ENCODE results near the gene ZYG11A.

ZYG11A gene

DNA sequence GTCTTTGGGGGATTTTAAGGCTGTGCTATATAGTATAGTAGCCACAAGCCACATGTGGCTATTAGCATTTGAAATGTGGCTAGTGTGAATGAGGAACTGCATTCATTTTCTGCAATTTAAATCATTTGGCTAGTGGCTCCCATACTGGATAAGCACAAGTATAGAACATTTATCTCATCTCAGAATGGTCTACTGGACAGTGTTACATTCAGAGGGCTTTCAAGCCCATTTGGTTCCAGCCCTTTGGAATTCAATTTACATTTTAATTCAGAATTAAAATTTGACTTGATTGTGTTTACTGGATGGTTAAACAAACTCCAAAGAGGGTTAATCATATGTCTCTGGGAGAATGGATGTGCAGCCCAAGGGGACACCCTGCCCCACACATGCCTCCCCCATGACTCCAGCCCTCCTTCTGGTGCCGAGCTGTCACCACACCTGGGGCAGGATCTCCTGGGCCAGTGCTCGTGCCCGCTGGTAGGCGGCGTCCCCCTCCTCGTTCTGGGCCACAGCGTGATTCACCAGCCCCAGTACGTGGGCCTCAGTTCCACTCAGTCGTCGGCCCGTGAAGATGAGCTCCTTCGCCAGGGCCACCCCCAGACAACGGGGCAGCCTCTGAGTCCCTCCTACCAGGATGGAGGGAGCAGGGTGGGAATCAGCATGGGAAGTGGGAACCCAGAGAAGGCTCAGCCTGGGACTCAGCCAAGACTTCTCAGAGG is 61.8 kb downstream of the ZYG11A start:
- no peak overlapping the region for H2AFZ ChIP-seq (ENCODE audit: low read depth)
- no peak overlapping the region for H3K4me2 ChIP-seq

DNA sequence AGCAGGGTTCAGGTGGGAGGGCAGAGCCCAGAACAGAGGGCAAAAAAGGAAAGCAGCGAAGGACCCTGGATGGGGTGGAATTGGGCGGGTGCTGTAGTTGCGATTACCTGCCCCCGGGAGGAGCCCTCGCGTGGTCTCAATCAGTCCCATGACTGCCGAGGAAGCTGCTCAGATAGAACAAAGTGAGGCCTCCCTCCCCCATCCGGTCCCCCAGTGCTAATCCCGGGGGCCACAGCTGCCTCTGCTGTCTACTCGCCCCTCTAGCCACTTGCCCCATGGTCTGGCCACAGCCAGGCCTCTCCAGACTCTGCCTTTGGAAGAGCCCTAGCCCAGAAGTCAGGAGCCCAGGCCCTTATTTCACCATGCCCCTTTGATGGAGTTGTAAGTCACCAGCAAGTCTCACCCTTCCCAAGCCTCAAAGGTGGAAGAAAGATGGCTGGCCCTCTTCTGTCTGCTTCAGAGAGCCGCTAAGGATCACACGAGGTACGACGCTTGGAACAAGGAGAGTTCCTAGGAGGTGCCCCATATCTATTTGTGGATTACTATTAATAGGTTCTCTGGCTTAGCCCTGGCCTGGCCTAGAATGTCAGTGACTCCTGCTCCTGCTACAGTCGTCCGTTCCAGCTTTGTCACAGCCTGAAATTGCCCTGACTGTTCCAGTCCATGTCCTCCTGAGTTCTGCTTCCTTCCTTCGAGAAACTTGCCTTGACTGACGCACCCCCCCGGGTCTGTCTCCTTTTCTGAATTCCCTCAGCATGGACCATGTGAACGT is 62.6 kb downstream of the ZYG11A start:
- H3K27me3 ChIP-seq (ENCODE audit: insufficient read depth, low read depth) = no peaks in the 10 kb centered on the region
- no peaks in the 10 kb centered on the region for H3K36me3 ChIP-seq (ENCODE audit: insufficient read depth)
- H4K20me1 ChIP-seq (ENCODE audit: insufficient read depth) = no peaks in the 10 kb centered on the region
- no peak overlapping the region for H3K9ac ChIP-seq
- H3K4me3 ChIP-seq (IDR thresholded peaks at IDR 0.05; ENCODE audit: insufficient read depth, low read depth, low read length) = no peak overlapping the region
- no peak overlapping the region for H2AFZ ChIP-seq (ENCODE audit: low read depth)
- TF ChIP-seq, protein P1, sequence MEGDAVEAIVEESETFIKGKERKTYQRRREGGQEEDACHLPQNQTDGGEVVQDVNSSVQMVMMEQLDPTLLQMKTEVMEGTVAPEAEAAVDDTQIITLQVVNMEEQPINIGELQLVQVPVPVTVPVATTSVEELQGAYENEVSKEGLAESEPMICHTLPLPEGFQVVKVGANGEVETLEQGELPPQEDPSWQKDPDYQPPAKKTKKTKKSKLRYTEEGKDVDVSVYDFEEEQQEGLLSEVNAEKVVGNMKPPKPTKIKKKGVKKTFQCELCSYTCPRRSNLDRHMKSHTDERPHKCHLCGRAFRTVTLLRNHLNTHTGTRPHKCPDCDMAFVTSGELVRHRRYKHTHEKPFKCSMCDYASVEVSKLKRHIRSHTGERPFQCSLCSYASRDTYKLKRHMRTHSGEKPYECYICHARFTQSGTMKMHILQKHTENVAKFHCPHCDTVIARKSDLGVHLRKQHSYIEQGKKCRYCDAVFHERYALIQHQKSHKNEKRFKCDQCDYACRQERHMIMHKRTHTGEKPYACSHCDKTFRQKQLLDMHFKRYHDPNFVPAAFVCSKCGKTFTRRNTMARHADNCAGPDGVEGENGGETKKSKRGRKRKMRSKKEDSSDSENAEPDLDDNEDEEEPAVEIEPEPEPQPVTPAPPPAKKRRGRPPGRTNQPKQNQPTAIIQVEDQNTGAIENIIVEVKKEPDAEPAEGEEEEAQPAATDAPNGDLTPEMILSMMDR (conservative IDR thresholded peaks at IDR 0.05; ENCODE audit: low read depth, low read length) = peak; percentile 47
- H3K27ac ChIP-seq = no peak overlapping the region
- H3K4me2 ChIP-seq = no peak overlapping the region
- no peaks in the 10 kb centered on the region for H3K79me2 ChIP-seq (ENCODE audit: insufficient read depth, low read depth)
- no peaks in the 10 kb centered on the region for H3K4me1 ChIP-seq (ENCODE audit: low read depth, poor library complexity, severe bottlenecking)

More for the DNA sequence above, 61.8 kb downstream of the ZYG11A start:
- TF ChIP-seq, protein P1 (conservative IDR thresholded peaks at IDR 0.05; ENCODE audit: low read depth, low read length) = no peak
- Histone ChIP-seq H3K36me3 (ENCODE audit: insufficient read depth) (no peaks in the 10 kb centered on the region), H4K20me1 (ENCODE audit: insufficient read depth) (no peaks in the 10 kb centered on the region), H3K9ac (no peak overlapping the region), H3K4me1 (ENCODE audit: low read depth, poor library complexity, severe bottlenecking) (no peaks in the 10 kb centered on the region), H3K27me3 (ENCODE audit: insufficient read depth, low read depth) (no peaks in the 10 kb centered on the region), H3K79me2 (ENCODE audit: insufficient read depth, low read depth) (no peaks in the 10 kb centered on the region), H3K4me3 (IDR thresholded peaks at IDR 0.05; ENCODE audit: insufficient read depth, low read depth, low read length) (no peak overlapping the region), H3K27ac (no peak overlapping the region)

GRCh38 chr1:52906135-52906603 is 63.6 kb downstream of the ZYG11A start:
- Histone ChIP-seq H2AFZ (ENCODE audit: low read depth) (no peak overlapping the region), H3K9ac (no peak overlapping the region)

DNA sequence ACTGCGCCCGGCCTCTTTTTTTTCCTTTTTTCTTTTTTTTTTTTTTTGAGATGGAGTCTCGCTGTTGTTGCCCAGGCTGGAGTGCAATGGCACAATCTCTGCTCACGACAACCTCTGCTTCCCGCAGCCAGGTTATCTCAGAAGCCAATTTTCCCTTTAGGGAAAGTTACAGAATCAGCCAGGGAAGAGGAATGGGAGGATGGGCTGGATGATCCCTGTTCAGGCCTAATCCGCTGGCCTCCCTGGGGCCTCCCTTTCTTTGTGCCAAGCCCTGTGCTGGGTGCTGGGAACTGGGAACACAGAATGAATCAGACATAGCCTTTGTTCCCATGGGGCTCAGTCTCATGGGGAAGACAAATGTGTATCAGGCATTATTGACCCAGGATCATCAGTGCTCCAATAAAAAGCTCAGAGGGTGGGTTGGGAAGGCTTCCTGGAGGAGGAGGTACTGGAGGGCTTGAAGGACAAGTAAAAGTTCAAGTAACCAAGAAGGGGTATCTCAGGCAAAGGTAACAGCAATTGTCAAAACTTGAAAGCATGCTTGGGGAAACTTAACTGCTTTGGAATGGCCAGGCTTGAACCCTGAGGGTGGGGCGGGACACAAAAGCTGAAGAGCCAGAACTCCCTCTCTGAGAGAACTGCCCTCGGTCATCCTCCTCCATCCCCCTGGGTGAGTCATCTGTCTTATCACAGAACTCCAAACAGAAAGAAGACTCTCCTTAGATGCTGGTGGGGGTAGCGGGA is 64.7 kb downstream of the ZYG11A start:
- Histone ChIP-seq H3K36me3 (ENCODE audit: insufficient read depth) (no peaks in the 10 kb centered on the region), H3K4me1 (ENCODE audit: low read depth, poor library complexity, severe bottlenecking) (no peaks in the 10 kb centered on the region), H3K27me3 (ENCODE audit: insufficient read depth, low read depth) (no peaks in the 10 kb centered on the region), H3K4me3 (IDR thresholded peaks at IDR 0.05; ENCODE audit: insufficient read depth, low read depth, low read length) (no peak overlapping the region), H2AFZ (ENCODE audit: low read depth) (no peak overlapping the region), H3K9ac (no peak overlapping the region), H4K20me1 (ENCODE audit: insufficient read depth) (no peaks in the 10 kb centered on the region), H3K4me2 (no peak overlapping the region), H3K27ac (no peak overlapping the region), H3K79me2 (ENCODE audit: insufficient read depth, low read depth) (no peaks in the 10 kb centered on the region)
- TF ChIP-seq, protein P1 (conservative IDR thresholded peaks at IDR 0.05; ENCODE audit: low read depth, low read length) = no peak

More at GRCh38 chr1:52906135-52906603, 63.6 kb downstream of the ZYG11A start:
- H3K79me2 ChIP-seq (ENCODE audit: insufficient read depth, low read depth) = no peaks in the 10 kb centered on the region
- H3K36me3 ChIP-seq (ENCODE audit: insufficient read depth) = no peaks in the 10 kb centered on the region
- no peaks in the 10 kb centered on the region for H3K27me3 ChIP-seq (ENCODE audit: insufficient read depth, low read depth)
- H3K4me3 ChIP-seq (IDR thresholded peaks at IDR 0.05; ENCODE audit: insufficient read depth, low read depth, low read length) = no peak overlapping the region
- TF ChIP-seq, protein P1 (conservative IDR thresholded peaks at IDR 0.05; ENCODE audit: low read depth, low read length) = no peak
- H3K4me1 ChIP-seq (ENCODE audit: low read depth, poor library complexity, severe bottlenecking) = no peaks in the 10 kb centered on the region
- no peak overlapping the region for H3K27ac ChIP-seq
- no peaks in the 10 kb centered on the region for H4K20me1 ChIP-seq (ENCODE audit: insufficient read depth)
- H3K4me2 ChIP-seq = no peak overlapping the region

Data from KMS-11 (cell line).